HG02759 (cell line): ENCODE results near the gene CXCL3.
"Not testable (repeated sequence)": the region's sequence is repeated elsewhere in the genome, so short reads cannot be mapped to it uniquely, and the experiment has no call there.

Experiments used
- ATAC-seq: cut with Tn5 transposase; IDR thresholded peaks from one replicate; pipeline ENCODE4 v1.9.1; 2021; ENCODE audit warnings: mild to moderate bottlenecking, moderate library complexity; ENCODE audit not compliant: unreplicated experiment

Gene CXCL3

DNA sequence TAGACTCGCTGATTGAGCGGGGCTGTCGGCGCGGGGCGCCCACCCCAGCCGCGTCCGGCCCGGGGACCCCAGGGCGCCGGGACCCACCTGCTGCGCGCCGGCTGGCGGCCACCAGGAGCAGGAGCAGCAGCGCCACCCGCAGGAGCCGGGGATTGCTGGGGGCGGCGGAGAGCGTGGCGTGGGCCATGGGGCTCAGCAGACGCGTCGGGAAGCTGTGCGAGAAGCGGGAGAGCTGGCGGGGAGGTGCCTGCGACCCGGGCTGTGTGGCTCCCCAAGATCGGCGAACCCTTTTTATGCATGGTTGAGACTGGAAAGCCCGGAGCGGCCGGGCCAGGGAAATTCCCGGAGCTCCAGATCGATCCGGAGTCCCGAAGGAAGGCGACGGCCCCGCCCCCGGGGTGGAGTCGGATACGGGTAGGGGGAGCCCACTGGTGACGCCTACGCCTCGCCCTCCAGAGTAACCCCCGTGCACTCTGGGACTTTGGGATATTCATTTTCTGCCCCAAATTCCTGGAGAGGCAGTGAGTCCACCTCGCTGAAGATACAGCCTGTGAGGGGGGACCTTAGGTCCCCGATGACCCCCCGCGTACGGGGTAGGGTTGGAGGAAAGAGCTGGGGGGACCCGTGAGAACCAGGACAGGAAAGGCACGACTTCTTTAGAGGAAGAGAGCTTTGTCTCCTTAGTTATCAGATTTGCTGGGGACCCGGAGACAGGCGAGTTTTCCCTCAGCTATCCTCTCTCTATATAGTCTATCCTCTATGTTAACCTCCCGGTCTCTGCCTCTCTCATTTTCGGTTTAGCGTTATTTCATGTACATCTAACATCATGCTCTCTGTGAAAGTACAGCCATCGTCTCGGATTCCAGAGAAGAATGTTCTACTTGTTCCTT, at the start of gene CXCL3:
Gene CXCL3 (minus strand): TSS at position 265 of the 890 bp plus-strand sequence. CDS start 78 bp downstream, at position 187.
- ATAC-seq: peak; percentile 71

DNA sequence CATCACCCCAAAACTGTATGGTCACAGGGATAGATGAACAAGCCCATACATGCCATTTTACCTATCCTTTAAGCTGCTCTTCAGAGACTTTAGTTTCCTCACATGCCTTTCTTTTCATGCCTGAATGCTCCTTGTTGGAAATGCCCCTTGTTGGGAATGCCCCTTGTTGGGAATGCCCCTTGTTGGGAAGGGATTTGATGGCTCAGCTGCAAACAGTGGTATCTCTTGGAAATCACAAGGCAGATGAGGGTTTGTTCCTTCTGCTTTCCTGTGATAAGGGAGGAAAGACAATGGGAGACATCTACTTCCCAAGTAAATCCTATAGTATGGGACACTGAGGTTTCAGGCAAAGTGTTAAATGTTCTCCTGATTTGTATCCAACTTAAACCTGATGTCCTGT, 49.0 kb upstream of the CXCL3 start:
- no peak for ATAC-seq

DNA sequence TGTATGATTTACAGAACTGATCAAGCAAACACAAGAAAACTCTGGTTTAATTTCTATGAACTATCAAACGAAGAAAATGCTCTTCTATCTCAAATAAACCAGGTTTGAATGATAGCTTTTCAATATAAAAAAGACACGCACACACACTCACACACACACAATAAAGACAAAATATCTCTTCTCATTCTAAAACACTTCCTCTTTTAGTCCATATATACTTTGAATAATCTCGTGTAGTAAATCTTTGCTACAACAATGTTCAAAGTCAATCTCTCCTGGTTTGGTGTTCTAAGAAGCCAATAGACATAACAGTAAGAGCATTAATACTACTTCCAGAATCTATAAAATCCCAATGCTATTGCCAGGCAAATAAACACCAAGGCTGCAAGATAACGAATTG, 47.2 kb upstream of the CXCL3 start:
- ATAC-seq: no peak

DNA sequence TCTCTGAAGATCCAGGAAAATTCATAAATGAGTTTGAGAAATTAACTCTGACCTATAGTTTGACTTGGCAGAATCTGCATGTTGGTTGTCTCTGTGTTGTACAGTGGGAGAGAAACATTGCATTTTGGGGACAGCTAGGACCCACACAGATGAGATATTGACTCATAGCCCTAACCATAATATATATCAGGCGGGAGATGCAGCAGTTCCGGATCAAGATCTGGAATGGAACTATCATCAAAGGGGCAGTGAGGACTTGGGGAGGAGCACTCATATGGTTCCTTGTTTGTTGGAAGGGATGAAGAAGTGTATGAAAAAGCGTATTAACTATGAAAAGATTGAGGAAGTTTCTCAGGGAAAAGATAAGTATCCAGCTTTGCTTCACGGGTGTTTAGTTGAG, 46.5 kb upstream of the CXCL3 start:
- no peak for ATAC-seq

DNA sequence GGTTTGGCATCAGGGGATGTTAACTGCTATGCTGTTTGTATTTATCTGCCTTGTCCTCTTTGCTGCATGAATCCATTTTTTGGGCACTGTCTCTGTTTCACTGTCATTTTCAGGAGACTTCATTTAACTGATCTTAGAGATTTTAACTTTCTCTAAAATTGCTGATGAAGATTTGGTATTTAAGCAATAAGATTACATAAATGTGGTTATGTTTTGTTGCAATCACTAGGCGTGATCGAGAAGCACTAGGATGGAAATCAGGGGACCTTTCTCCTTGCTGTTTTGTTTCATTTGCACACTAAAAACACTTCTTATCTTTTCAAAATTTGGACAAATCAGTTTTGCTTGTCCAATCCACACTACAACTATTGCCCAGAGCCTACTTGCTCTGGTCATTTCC, 45.1 kb upstream of the CXCL3 start:
- ATAC-seq: no peak

DNA sequence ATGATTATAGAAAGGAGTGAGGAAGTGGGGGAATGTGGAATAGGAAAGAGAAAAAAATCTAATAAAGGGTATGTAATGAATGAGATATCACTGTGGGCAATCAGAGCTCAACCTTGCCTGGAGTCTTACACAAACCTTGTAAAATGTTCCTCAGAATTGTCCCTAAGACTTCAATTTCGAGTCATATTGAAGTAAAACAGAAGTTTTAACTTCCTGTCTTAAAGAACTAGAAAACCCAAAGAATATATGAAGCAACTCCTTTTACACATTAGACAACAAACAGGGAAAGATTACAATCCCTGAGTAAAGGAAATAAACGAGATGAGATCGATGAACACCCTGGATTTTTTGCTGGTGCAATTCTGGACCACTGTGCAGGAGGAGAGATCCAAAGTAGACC, 42.5 kb upstream of the CXCL3 start:
- no peak for ATAC-seq

DNA sequence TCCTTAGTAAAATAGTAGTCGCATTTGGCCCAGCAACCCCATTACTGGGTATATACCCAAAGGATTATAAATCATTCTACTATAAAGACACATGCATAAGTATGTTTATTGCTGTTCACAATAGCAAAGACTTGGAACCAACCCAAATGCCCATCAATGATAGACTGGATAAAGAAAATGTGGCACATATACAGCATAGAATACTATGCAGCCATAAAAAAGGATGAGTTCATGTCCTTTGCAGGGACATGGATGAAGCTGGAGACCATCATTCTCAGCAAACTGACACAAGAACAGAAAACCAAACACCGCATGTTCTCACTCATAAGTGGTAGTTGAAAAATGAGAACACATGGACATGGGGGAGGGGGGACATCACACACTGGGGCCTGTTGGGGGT, 41.9 kb upstream of the CXCL3 start:
- ATAC-seq: not testable (repeated sequence)

DNA sequence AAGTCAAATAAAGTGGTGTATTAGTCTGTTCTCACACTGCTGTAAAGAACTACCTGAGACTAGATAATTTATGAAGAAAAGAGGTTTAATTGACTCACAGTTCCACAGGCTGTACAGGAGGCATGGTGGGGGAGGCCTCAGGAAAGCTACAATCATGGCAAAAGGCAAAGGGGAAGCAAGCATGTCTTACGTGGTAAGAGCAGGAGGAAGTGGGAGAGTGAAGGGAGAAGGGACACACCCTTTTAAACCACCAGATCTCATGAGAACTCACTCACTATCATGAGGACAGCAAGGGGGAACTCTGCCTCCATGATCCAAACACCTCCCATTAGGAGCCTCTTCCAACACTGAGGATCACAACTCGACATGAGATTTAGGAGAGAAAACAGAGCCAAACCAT, 40.5 kb upstream of the CXCL3 start:
- ATAC-seq: not testable (repeated sequence)

DNA sequence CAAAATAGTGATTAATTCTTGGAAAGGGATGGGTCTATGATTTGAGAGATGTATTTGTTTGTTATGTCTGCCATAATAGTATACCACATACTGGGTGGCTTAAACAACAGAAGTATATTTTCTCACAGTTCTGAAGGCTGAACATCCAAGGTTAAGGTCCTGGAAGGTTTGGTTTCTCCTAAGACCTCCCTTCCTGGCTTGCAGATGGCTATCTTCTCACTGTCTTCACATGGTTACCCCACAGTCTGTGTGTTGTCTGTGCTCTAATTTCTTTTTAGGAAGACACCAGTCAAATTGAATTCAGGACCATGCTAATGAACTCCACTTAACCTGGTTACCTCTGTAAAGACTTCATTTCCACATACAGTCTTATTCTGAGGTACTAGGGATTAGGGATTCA, 34.9 kb upstream of the CXCL3 start:
- no peak for ATAC-seq

DNA sequence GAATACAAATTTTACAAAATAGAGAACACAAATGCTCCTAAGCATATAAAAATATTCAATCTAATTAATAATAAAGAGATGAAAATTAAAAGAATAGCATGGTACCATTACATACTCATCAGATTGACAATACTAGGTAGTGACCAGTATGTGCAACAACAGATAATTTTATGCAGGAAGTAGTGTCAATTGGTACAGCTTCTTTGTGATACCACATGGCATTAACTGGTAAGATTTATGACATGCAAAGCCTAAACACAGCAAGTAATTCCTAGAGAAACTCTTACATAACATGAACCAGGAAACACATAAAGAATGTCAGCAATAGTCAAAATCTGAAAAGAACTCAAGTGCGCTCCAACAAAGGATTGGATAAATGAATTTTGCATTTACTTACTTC, 34.2 kb upstream of the CXCL3 start:
- ATAC-seq: no peak

DNA sequence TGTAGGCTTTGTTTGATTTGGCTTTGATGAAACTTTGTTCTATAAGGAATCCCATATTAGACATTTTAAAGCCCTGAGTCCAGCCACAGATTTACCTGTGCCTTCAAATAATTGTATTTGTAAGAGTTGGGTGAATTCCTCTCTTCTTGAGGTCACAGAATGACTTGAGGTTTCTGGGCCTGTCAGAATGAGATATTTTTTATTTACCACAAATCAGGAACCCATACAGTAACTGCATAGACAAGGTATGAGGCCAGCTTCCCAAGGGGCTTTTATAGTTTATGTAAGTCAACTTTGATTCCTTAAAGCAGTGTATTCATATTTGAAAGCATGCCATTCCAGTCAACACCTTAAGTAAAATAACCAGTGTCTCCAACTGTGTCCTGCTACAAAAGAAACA, 29.1 kb upstream of the CXCL3 start:
- ATAC-seq: no peak

DNA sequence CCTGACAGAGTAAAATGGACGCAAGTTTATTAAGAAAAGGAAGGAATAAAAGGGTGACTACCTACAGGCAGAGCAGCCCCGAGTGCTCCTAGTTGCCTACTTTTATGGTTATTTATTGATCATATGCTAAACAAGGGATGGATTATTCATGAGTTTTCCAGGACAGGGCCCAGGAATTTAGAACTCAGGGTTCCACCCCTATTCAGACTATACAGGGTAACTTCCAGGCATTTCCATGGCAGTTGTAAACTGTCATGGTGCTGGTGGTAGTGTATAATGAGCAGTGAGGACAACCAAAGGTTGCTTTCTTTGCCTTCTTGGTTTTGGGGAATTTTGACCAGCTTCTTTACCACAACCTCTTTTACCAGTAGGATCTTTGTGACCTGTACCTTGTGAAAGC, 27.7 kb upstream of the CXCL3 start:
- ATAC-seq: no peak

DNA sequence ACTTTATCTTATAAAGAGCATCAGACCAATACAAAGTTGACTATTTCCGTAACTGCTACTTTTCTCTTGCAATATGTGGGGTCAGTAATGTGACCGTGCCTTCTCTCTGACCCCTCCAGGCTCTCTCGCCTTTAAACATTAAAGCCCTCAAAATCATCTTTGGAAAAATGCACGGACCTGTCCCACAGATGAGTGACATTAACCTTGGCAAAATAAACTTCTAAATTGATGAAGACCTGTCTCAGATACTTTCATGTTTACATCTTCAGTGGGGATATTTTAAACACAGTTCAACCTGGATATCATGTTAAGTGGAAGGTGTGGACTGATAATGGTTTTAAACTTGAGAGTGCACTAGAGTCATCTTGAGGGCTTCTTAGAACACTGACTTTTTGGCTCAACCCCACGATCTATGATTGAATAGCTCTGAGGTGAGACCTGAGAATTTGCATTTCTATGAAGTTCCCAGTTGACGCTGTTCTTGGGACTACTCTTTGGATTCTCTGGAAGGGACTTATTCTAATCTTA, 26.7 kb upstream of the CXCL3 start:
- ATAC-seq: no peak

DNA sequence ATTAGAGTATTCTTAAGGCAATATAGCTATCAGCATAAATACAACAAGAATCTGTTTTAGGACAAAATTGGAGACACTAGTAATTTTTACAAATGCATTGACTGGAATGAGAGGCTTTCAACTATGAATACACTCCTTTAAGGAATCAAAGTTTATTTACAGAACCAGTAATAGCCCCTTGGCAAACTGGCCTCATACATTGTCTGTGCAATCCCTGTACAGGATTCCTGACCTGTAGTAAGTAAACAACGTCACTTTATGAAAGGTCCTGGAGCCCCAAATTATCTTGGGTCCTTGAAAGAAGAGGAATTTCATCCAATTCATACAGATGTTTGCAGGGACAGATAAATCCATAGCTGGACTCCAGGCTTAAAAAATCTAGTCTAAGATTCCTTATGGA, 25.4 kb upstream of the CXCL3 start:
- ATAC-seq: no peak

DNA sequence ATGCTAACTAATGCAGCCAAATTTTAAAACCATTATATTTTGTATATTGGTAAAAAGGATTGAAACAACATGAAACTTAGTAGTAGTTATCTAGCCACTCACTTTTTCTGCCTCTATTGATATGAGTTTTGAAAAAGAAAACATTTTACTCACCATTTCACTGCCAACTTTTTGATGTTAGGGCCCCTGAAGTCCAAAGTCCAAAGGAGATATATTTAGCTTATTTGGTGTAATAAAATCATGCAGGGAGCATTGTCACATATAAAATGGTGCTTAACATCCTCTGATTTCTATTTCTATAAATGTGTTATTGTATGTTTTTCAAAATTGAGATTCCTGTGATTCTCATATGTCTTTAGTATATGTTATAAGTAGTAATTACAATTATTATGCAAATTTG, 24.5 kb upstream of the CXCL3 start:
- no peak for ATAC-seq

DNA sequence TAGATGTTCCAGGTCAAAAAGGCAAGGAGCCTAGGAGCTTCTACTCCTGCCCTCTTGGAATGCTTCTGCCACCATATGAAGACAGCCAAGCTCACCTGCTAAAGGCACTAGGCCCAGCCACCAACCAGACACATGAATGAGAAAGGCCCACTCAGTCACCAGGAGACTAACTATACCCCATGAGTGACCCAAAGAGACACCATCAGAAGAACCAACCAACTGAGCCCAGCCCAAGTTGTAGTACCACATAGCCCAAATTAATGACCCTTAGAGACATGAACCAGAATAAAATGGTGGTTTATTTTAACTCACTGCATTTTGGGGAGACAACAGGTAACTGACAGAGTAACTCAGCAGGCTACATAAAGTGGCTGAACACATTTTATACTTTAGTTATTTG, 22.9 kb upstream of the CXCL3 start:
- no peak for ATAC-seq

DNA sequence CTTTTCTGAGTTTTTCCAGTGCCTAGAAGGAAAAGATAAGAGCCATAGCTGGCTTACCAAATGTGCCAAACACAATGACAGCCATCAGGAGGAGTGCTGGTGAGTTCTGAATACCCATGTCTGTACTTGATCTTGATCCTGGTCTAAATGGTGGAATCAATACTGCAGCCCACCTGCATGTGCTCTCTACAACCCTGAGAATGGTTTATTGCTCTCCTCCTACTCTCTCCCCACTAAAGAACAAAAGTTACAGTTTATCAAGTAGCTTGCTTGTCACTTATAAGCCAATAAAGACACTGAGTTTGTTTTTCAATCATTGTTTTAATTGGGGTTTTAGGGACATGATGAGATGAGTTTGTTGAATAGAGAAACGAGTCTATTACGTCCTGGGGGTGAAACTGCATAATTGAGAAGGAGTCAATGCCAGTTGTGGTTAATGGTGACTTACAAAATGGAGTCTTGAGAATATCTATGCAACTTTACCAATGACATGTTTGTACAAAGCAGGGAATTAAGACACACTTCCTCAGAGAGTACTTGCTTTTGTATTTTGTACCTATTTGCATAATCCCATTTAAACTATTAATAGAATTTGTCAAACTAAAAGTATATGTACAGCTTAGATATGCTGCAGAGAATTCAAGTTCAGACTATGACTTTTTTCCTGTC, 20.8 kb upstream of the CXCL3 start:
- no peak for ATAC-seq

DNA sequence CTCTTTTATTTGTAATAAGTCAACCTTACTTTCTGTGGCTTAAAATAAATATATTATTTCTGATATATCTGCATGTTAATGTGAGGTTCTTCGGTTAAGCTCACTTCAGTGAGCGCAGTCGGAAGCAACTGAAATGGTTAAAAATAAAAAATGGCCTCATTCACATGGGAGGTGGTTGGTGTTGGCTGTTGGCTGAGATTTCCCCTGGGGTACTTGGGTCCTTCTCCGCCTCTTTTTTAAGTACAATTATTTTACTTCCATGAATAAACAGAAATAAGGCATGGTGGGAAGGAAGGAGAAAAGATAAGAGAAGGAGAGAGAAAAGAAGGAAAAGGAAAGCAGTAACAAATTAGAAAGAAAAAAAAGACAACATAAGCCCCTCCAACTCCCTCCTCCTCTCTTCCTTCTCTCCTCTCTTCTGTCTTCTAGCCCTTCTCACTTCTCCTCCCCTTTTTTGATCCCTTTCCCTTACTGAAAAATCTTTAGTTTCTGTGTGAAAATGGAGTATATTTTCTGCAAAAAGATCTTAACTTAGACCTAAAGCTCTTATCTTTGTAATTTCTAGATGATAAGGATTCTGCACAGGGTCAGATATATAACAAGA, 19.7 kb upstream of the CXCL3 start:
- no peak for ATAC-seq

DNA sequence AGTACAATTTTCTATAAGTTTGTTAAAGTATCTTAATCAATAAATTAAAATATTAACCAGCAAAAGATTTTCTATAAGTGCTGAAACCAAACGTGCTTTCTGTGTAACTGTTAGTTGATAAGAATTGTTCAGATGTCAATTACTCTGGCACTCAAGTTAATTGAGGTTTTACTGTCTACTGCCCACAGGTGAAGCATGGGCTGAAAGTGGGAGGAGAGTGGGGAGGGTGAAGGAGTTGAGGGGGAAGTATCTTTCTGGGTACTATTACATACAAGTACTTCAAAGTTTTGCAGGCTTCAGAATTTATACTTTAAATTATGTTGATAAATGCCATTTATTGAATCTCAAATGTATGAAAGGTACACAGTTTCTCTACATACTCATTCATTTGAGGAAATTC, 19.1 kb upstream of the CXCL3 start:
- ATAC-seq: no peak

DNA sequence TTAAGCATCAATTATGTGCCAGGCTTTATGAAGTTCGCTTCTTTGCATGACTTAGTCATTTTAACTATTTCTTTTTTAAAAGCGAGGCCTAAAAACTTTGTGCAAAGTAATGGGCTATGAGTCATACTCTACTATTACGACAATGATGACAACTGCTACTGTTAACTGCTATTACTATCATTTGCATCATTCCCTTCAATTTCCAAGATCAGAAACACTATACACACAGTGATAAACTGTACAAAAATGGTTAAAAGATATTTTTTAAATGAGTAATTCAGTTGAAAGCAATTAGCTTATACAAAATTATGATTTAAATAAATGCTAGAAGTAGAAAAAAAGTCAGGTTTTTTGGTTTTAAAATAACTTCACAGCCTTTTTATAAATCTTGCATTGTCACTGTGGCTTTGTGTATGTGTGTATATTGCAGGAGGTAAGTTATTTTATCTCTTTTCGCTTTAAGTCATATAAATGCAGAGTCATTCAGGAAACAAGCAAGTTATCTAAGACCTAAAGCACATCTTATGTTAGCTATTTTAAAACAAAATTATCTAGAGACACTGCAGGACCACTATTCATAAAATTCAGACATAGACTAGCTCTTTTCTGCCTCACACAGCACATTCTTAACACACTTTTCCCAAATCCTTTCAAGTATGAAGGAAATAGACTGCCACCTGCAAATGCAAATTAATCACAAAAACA, 18.5 kb upstream of the CXCL3 start:
- ATAC-seq: no peak
